Adrenal gland (tissue), 12 donors: ENCODE data around the gene KIF5C. TPM values are rescaled to one million over a fixed set of nuclear protein-coding genes. Genes with fewer than 3 reads are reported as not detected.

Experiments used
- DNase-seq, 7 donors: peaks; one replicate each; pipeline ENCODE4 v3.0.0-alpha.2; 2019 to 2020
- H3K27ac ChIP-seq, 5 donors: fragments of 200-600 bp; sonication (generic) in 4 of 5; 1 replicate in 3 of 5; 2 replicates in 2 of 5; pipeline versions ENCODE4 v1.5.1 to v1.8.0; 2016 to 2020; ENCODE audit warnings: mild to moderate bottlenecking in 1 of 5
- H3K27me3 ChIP-seq: fragments of 200-600 bp; 2 replicates; pipeline ENCODE4 v1.8.0; 2021
- H3K36me3 ChIP-seq, 2 donors: fragments of 200-600 bp; replicated peaks in 1 of 2; 1 replicate in 1 of 2; 2 replicates in 1 of 2; pipeline versions ENCODE4 v1.5.1 to v1.8.0; 2018 to 2022
- H3K4me1 ChIP-seq, 2 donors: fragments of 200-600 bp; replicated peaks in 1 of 2; 1 replicate in 1 of 2; 2 replicates in 1 of 2; pipeline versions ENCODE4 v1.5.1 to v1.8.0; 2018 to 2021
- H3K4me3 ChIP-seq, 4 donors: fragments of 200-600 bp; sonication (generic) in 3 of 4; one replicate each; pipeline ENCODE4 v1.5.1; 2016 to 2018
- H3K9me3 ChIP-seq, 3 donors: fragments of 200-600 bp; sonication (generic) in 1 of 3; replicated peaks in 1 of 3; 1 replicate in 2 of 3; 2 replicates in 1 of 3; pipeline versions ENCODE4 v1.5.1 to v1.8.0; 2016 to 2021
- POLR2A ChIP-seq, 2 donors: fragments of 450-650 bp; IDR thresholded peaks; one replicate each; pipeline ENCODE4 v1.6.1; 2017; ENCODE audit warnings: antibody characterized with exemption in 2 of 2, mild to moderate bottlenecking in 2 of 2, moderate library complexity in 1 of 2
- WGBS, 4 donors: extraction: QIAGEN DNeasy Blood & Tissue Kit in 2 of 4; methylation state at CpG; one replicate each; pipeline versions ENCODE4 v1.1.5 to v1.1.7; 2013 to 2017; 5-methylcytosine and 5-hydroxymethylcytosine counted together
- intact Hi-C, 2 donors: fragments of 100-400 bp; cut with DNase I; formaldehyde crosslinking; loops; one replicate each; pipeline versions ENCODE4 v1.14.1 to v1.15.0; 2022 to 2023
- polyA plus RNA-seq, 3 donors: library from polyadenylated mRNA; stranded (reverse); fragments of 200-250 nt in 2 of 3; fragments of 350-450 nt in 1 of 3; fragmentation: Illumina TruSeq in 1 of 3; extraction: RNeasy Lipid Tissue Mini Kit (QIAGEN cat#74804) in 1 of 3; gene quantifications; one replicate each; pipeline ENCODE4 v1.2.3, GENCODE V29; 2013 to 2014
- total RNA-seq, 9 donors: library from RNA; depleted of rRNA in 4 of 9; stranded (reverse); fragments of >200 nt in 4 of 9; fragments of 120-200 nt in 1 of 9; fragmentation: NEBNext Ultra II Directional in 1 of 9; extraction: Animal tissue kit (Norgen Biotek cat#: 25700) in 1 of 9; gene quantifications; one replicate each; pipeline versions ENCODE4 v1.1.0 to v1.2.4, GENCODE V29; 2013 to 2023
- TF ChIP-seq, protein P1 (sequence below), 6 experiments: fragments of 450-650 bp in 4 of 6; fragments of 200-600 bp in 2 of 6; sonication (generic) in 1 of 6; IDR thresholded peaks; 1 replicate in 5 of 6; 2 replicates in 1 of 6; pipeline versions ENCODE4 v1.5.1 to v1.8.0; 2016 to 2021; ENCODE audit warnings: antibody characterized with exemption in 6 of 6, mild to moderate bottlenecking in 2 of 6, moderate library complexity in 1 of 6
- donor health status: healthy with polysubstance abuse.
- donor health status: Bipolar disorder and iron deficiency.
- donor health status: DM: yes; HTN: yes; CAD: no.
- donor health status: DM: no; HTN: no; CAD: no.
- donor health status: DM: no; HTN: no; CAD: no.
- donor health status: DM: yes; HTN: yes; CAD: no.

The KIF5C gene
- total and polyA plus RNA-seq, 12 donors, result 9.1 to 62.1 (median 19.3) TPM

DNA sequence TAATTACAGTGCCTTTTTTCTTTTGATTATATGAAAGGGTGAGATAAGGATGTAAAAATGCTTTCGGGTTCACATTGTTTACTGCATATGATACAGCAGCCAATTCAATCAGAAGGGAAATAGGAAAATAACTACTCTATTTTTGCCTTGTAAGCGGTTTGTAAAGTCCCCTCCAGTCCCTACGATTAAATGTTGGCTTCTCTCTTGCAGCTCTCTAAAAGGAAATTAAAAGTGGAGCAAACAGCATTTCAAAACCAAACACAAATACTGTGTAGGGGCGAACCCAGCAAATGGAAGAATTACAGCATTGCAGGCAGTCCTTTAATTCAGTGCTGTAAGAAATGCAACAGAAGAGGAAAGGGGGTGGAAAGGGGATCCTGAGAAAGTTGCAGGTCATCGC lies 182.4 kb downstream of the KIF5C start:
- intact Hi-C loops, result no loop called here
- H3K36me3 ChIP-seq, result no peaks in the 10 kb centered on the region
- no peak overlapping the region for H3K4me3 ChIP-seq
- H3K9me3 ChIP-seq, result no peaks in the 10 kb centered on the region
- DNase-seq, result no peak
- 47 to 59% (median 55%) methylated on average over 5 of the region's 5 CpGs for WGBS, 4 donors
- TF ChIP-seq, protein P1, sequence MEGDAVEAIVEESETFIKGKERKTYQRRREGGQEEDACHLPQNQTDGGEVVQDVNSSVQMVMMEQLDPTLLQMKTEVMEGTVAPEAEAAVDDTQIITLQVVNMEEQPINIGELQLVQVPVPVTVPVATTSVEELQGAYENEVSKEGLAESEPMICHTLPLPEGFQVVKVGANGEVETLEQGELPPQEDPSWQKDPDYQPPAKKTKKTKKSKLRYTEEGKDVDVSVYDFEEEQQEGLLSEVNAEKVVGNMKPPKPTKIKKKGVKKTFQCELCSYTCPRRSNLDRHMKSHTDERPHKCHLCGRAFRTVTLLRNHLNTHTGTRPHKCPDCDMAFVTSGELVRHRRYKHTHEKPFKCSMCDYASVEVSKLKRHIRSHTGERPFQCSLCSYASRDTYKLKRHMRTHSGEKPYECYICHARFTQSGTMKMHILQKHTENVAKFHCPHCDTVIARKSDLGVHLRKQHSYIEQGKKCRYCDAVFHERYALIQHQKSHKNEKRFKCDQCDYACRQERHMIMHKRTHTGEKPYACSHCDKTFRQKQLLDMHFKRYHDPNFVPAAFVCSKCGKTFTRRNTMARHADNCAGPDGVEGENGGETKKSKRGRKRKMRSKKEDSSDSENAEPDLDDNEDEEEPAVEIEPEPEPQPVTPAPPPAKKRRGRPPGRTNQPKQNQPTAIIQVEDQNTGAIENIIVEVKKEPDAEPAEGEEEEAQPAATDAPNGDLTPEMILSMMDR (IDR thresholded peaks at IDR 0.05), result no peak
- TF ChIP-seq POLR2A (IDR thresholded peaks at IDR 0.05), result no peak
- no peaks in the 10 kb centered on the region for H3K4me1 ChIP-seq
- H3K27ac ChIP-seq, result no peak overlapping the region
- H3K27me3 ChIP-seq, result no peaks in the 10 kb centered on the region

DNA sequence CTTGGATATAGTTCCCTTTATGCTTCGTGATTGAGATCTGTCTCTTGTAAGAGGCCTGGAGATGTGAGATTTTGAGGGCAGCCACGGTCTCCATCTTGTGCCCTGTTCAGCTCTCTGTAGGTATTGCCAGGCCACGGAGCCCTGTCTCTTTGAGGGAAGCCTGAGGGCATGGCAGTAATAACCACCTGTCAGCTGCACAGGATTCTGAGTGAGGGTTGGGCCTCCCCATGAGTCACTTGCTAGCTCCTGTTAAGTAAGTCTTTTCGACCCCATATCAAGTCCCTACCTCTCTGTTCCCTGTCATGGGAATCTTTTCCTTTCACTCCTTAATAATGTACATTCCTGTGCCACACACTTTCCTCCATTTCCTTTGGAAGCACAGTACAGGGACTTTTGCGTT lies 183.9 kb downstream of the KIF5C start:
- WGBS, 4 donors, result 83 to 91% (median 88%) methylated on average over 5 of the region's 5 CpGs
- intact Hi-C loops, result no loop called here

DNA sequence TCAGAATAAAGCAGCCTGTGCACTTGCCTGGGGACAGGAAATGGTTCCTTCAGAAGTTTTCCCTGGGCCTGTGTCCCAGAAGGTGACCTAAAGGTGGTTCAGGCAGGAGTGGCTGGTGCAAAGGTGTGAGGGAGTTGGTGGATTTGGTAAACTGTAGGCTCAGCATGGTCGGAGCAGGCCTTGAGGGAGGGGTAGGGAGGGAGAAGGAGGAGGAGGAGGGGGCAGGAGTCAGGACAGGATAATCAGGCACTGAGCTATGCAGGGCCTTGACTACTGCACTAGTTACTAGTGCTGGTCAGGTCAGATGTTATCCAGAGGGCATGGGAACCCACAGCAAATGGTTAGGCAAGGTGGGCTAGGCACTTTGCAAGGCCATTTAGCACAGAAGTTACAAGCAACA lies 184.8 kb downstream of the KIF5C start:
- Histone ChIP-seq H3K36me3 (no peaks in the 10 kb centered on the region), H3K4me1 (no peaks in the 10 kb centered on the region), H3K27me3 (no peaks in the 10 kb centered on the region), H3K27ac (no peak overlapping the region), H3K4me3 (no peak overlapping the region), H3K9me3 (no peaks in the 10 kb centered on the region)
- intact Hi-C loops, result no loop called here
- TF ChIP-seq, protein P1 (IDR thresholded peaks at IDR 0.05), result no peak
- TF ChIP-seq POLR2A (IDR thresholded peaks at IDR 0.05), result no peak
- 82 to 100% (median 89%) methylated on average over 1 of the region's 1 CpG for WGBS, 4 donors
- no peak for DNase-seq

More for the DNA sequence above, 183.9 kb downstream of the KIF5C start:
- no peaks in the 10 kb centered on the region for H3K27me3 ChIP-seq
- no peak for DNase-seq
- H3K9me3 ChIP-seq, result no peaks in the 10 kb centered on the region
- H3K4me3 ChIP-seq, result no peak overlapping the region
- no peak overlapping the region for H3K27ac ChIP-seq
- H3K36me3 ChIP-seq, result no peaks in the 10 kb centered on the region
- H3K4me1 ChIP-seq, result no peaks in the 10 kb centered on the region
- TF ChIP-seq, protein P1 (IDR thresholded peaks at IDR 0.05), result no peak
- TF ChIP-seq POLR2A (IDR thresholded peaks at IDR 0.05), result no peak

DNA sequence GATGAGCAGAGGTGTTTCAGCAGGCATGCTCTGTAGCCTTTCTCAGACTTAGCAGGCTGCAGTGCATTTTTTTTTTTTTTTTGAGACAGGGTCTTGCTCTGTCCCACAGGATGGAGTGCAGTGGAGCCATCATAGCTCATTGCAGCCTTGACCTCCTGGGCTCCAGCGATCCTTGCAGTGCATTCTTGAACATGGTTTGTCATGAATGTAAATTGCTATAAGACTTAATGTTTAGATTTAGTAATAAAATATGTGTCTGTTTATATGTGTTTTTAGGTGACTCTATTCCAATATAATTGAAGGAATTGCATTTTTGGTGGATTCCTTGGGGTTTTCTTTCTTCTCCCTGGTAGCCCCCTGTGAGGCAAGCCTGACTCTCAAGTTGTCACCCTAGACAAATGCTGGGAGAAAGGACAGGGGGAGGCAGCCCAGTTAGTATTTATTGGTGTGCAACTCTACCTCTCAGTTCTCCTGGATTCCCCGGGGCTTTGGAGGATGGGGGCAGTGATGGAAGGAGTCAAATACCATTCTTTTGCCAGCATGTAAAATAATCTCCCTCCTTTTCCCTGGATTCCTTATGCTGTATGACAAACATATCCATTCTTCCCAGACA lies 186.2 kb downstream of the KIF5C start:
- no peaks in the 10 kb centered on the region for H3K27me3 ChIP-seq
- TF ChIP-seq POLR2A (IDR thresholded peaks at IDR 0.05), result no peak
- TF ChIP-seq, protein P1 (IDR thresholded peaks at IDR 0.05), result no peak
- H3K36me3 ChIP-seq, result no peaks in the 10 kb centered on the region
- DNase-seq, result no peak
- H3K4me1 ChIP-seq, result no peaks in the 10 kb centered on the region
- H3K9me3 ChIP-seq, result no peaks in the 10 kb centered on the region
- H3K4me3 ChIP-seq, result no peak overlapping the region
- H3K27ac ChIP-seq, result no peak overlapping the region
- intact Hi-C loops, result no loop called here
- 40 to 68% (median 67%) methylated on average over 2 of the region's 2 CpGs for whole genome bisulfite sequencing, 4 donors
